Pulmonary artery endothelial cell (primary cell): ENCODE results near the gene KIF21A. TPM values are rescaled to one million over a fixed set of nuclear protein-coding genes. Genes with fewer than 3 reads are reported as not detected.

Experiments used
- DNase-seq: peaks from one replicate; pipeline ENCODE4 v3.0.0-alpha.2; 2011; ENCODE audit warnings: low read depth, low spot score
- total RNA-seq: library from RNA; depleted of rRNA; stranded (reverse); fragments of >200 nt; gene quantifications from 2 replicates; pipeline ENCODE4 v1.2.3, GENCODE V29; 2014

Gene KIF21A
- total RNA-seq, 1 donor from 2014 or later = 9.1 TPM

GRCh38 chr12:39386335-39386734, 56.6 kb downstream of the KIF21A start:
- no peak for DNase-seq

- no peak for DNase-seq
Observed at GRCh38 chr12:39383114-39383513, 59.8 kb downstream of the KIF21A start.

GRCh38 chr12:39380090-39380489, 62.8 kb downstream of the KIF21A start:
- no peak for DNase-seq

DNA sequence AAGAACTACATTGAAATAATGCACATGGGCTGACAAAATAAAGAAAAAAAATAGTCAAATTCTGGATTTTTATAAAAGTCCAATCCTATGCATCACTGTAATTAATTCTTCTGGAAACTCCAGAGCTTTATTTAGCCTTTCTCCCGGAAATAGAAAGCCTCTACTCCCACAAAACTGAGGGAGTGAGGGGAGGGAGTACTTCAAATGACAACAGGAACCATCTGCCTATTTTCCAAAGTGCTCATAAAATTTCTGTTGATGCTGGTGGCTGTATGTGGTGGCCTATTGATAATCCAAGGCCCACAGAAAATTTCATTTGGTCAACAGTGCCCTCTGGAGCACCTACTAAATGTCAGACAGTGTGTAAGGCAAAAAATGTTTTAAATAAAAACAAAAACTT, 64.6 kb downstream of the KIF21A start:
- DNase-seq = no peak

DNA sequence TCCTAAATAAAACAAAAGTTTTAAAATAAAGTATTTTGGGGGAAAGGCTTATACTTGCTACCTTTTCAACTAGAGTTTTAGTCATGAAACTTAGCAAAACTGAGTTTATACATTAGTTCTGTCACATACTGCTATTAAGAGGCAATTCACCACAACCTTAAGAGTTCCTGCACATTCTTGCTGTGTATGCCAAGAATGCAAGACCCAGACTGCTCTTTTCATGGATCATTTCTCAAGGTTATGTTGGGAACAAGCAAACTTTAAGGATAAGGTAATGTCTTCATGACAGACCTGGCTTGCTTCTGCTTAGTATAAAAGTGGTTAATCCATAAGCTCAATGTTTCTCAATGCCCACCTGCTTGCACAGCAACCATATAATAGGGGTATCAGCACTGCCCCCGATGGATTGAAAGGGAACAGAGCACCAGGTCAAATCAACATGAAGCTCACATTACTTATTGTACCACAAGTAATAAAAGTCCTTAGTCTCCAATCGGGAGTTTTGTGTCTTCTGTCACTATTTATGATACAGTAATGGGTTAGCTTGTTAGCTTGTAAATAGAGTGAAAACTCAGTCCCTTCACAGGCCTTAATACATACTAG, 67.6 kb downstream of the KIF21A start:
- no peak for DNase-seq

DNA sequence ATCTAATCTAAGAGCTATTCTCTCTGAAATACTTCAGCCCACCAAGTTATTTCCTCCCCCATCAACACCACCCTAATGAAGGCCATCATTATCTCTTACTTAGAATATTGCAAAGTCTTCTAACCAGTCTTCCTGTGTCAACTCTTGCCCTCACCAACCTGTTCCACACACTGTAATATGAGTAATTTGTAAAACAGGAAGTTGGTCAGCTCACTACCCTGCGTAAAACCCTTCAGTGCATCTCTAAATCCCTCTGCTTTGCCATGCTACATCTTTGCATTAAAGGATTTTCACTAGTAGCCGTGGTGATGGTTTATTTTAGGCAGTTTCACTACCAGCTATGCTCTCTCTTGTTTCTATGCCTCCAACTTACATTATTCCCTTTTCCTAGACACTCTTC, 70.0 kb downstream of the KIF21A start:
- no peak for DNase-seq

DNA sequence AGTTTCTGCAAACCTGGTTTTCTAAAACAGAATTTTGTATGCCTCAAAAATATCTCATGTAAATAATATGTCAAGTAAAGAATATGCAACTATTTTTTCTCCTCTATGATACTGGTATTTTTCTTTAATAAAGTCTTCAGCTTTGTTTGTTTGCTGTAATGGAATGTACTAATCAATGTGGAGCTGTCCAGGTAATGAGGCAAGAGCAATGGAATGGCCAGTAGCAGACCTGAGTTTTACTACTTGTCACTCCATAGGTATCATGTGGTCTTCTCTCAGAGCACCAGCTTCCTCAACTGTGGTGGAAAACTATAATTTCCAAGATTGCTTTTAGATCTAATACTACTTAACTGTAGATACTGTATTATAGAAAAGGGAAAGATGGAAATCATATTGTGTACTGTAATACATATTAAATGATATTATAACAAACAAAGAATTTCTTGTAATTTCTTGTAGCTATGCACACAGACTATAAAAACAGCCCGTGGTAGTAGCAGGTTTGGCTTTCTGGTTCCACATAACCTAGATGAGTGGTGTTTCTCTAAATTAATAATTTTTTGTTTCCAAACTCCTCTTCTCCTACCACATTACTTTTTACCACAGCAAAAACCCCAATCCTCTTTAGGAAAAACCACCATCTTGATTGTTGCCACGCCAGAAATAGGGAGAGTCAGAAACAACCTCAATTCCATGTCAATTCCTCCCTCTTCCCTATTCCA, 70.6 kb downstream of the KIF21A start:
- DNase-seq = no peak

GRCh38 chr12:39369756-39370155, 73.2 kb downstream of the KIF21A start:
- no peak for DNase-seq

- no peak for DNase-seq
Observed at GRCh38 chr12:39368891-39369290, 74.0 kb downstream of the KIF21A start.

- DNase-seq = no peak
Observed at GRCh38 chr12:39368096-39368495, 74.8 kb downstream of the KIF21A start.

DNA sequence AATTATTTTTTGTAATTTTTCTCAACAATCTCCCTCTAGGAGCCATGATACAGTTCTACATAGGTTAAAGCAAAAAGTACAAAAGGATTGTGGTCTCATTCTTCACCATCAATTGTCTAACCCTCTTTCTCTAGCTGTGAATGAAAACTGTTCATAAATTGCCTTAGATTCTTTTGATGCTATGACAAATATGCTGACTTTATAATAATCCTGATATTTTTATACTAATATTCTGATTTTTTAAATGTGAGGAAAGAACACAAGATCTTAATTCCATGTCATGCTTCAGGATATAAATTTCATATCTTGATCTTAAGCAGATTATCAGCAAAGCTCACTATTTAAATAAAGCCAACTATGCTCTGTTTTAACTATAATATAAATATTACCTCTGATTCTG, 75.4 kb downstream of the KIF21A start:
- no peak for DNase-seq

GRCh38 chr12:39365364-39366001, 77.4 kb downstream of the KIF21A start:
- DNase-seq = no peak

GRCh38 chr12:39364196-39364595, 78.7 kb downstream of the KIF21A start:
- no peak for DNase-seq

DNA sequence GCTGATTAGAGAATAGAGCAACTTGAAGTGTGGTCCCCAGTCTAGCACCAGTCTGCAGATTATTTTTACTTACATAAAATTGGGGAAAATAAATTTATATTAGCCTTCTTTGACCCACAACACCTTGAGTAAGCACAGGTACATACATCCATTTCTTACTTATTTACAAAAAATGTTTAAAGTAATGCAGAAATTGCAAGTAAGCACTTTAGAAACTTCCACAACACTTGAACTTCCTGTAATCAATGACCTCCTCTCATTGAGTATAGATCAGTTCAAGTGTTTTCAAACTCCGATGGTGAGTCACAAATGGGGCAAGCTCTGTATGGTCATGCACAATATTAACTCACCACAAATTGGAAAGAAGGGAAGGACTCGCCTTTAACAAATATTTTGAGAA, 83.3 kb downstream of the KIF21A start:
- no peak for DNase-seq

- no peak for DNase-seq
Observed at GRCh38 chr12:39357041-39357440, 85.9 kb downstream of the KIF21A start.

GRCh38 chr12:39355841-39356240, 87.1 kb downstream of the KIF21A start:
- no peak for DNase-seq

DNA sequence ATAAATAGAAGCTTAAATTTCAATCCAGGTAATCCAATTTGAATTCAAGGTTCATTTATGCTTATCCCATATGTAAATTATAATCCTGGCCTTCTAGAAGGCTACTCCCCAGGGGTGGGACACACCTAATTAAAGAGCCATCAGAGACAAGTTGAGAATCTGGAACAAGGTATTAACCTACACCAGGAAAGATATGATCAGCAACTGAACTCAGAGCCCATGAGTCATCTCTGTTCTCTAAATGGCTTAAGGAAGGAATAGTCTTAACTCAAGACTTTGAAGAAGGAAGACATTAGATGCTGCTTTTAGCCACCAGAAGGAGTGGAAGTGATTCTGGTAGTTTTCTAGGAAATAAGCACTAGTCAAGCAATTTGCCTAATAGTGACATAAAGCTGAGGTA, 88.0 kb downstream of the KIF21A start:
- DNase-seq = no peak

- DNase-seq = no peak
Observed at GRCh38 chr12:39352471-39353017, 90.4 kb downstream of the KIF21A start.

- DNase-seq = no peak
Observed at GRCh38 chr12:39351153-39351552, 91.8 kb downstream of the KIF21A start.

DNA sequence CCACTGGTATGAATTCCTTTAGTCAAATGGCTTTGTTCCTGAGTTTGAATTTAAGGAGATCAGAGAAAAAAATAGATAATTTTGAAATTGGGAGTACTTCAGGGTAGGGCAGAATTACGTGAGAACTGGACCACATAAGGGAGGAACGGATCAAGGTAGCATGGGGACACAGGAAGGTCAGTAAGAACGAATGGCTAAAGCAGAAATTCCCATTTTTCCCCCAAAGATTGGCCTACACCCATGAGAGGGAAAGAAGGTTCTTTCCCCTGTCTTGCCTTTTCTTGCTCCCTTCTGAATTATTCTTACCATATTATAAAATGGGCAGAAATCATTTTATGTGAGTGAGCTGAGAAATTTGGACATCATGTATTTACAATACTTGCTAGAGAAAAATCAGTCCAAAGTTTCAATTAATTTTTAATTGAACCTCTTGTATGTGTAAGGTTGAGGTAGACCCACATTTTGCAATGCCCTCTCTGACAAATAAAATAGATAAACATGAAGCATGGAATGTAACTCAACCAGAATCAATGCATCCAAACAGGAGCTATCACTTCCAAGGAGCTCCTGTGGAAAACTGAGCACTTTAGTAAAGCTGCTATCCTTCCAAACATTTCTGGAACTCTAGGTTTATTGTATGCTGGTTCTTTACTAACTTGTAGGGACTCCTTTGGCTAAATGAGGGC, 93.8 kb downstream of the KIF21A start:
- DNase-seq = no peak

GRCh38 chr12:39348523-39348922, 94.4 kb downstream of the KIF21A start:
- DNase-seq = no peak

- DNase-seq = no peak
Observed at GRCh38 chr12:39344926-39345325, 98.0 kb downstream of the KIF21A start.
